Measurements from ENCODE around the gene SCRT2. TPM values are rescaled to one million over a fixed set of nuclear protein-coding genes. Genes with fewer than 3 reads are reported as not detected.

SCRT2 gene
- polyA plus RNA-seq, 1 of the 3 experiments (the other 2 are of a cell fraction) = not detected

DNA sequence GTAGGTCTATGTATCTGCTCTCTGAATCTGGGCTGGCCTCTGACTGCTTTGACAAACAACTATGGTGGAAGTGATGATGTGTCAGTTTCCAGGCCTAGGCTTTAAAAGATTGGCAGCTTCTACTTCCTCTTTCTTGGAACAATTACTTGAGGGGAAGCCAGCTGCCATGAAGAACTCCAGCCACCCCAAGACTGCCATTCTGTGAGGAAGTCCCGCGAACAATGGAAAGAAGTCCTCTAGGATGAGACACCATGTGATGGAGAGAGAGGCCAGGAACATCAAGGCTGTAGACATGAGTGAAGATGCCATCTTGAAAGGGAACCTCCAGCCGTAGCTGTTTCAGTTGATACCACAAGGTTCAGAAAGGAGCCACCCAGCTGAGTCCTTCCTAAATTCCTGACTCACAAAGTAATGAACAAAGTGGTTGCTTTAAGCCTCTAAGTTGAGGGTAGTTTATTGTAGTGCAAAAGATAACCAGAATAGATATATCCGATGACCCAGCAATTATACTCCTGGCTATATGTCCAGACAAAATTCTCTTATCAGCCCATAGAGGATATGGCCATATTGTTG lies 50.2 kb downstream of the SCRT2 start:
- CTCF ChIA-PET = interaction anchor here (0.9 to 4.9 kb wide), 3 partner anchors 16 to 20 kb away, joined by 3 to 23 read pairs (median 4); no protein-coding TSS in a partner anchor
- H3K27ac ChIP-seq (ENCODE audit: low read depth in 2 of 2, low read length in 1 of 2) = no peak overlapping the region
- 65% methylated on average over 4 of the region's 4 CpGs for WGBS (ENCODE audit: low lambda C conversion rate)

GRCh38 chr20:623704-624103 lies 51.9 kb downstream of the SCRT2 start:
- Histone ChIP-seq H4K20me1 (ENCODE audit: insufficient read depth) (no peaks in the 10 kb centered on the region), H3K9me2 (no peaks in the 10 kb centered on the region), H3K9ac (no peak overlapping the region), H3K27ac (ENCODE audit: low read depth in 2 of 2, low read length in 1 of 2) (no peak overlapping the region), H3K4me1 (ENCODE audit: control insufficient read depth in 1 of 2, insufficient read depth in 2 of 2, low read depth in 1 of 2, low read length in 1 of 2) (no peaks in the 10 kb centered on the region), H3K9me3 (no peaks in the 10 kb centered on the region), H3K27me3 (ENCODE audit: insufficient read depth) (no peaks in the 10 kb centered on the region), H3K79me2 (ENCODE audit: insufficient read depth) (no peaks in the 10 kb centered on the region), H2AFZ (ENCODE audit: low read depth) (no peak overlapping the region), H3K4me2 (no peak overlapping the region), H3K36me3 (replicated peaks in 1 of 2; ENCODE audit: control insufficient read depth in 1 of 2, insufficient read depth in 2 of 2, low read length in 1 of 2) (no peaks in the 10 kb centered on the region), H3F3A (replicated peaks; ENCODE audit: insufficient read depth) (no peaks in the 10 kb centered on the region), H3K4me3 (ENCODE audit: low read depth in 2 of 2, low read length in 1 of 2) (no peak overlapping the region)
- ChIA-PET POLR2A (no interaction called here), CTCF (interaction anchor here (0.7 to 4.9 kb wide), 4 partner anchors 15 to 115 kb away, joined by 3 to 23 read pairs (median 4); no protein-coding TSS in a partner anchor)
- 18% methylated on average over 4 of the region's 4 CpGs for WGBS (ENCODE audit: low lambda C conversion rate)
- no peak for DNase-seq
- TF ChIP-seq SMC3 (IDR thresholded peaks at IDR 0.05; ENCODE audit: low read depth, low read length) (no peak), RFX5 (IDR thresholded peaks at IDR 0.05; ENCODE audit: low read length) (no peak), ZBTB33 (IDR thresholded peaks at IDR 0.05; ENCODE audit: borderline replicate concordance, low read depth) (no peak), CHD2 (IDR thresholded peaks at IDR 0.05; ENCODE audit: low read length, partially characterized antibody) (no peak), EZH2phosphoT487 (IDR thresholded peaks at IDR 0.05; ENCODE audit: borderline replicate concordance, low read depth) (no peak), MEF2A (IDR thresholded peaks at IDR 0.05; ENCODE audit: borderline replicate concordance, low read depth) (no peak), REST (IDR thresholded peaks at IDR 0.05; ENCODE audit: low read depth, low read length) (no peak), TAF1 (IDR thresholded peaks at IDR 0.05; ENCODE audit: borderline replicate concordance, low read depth, low read length) (no peak), USF1 (IDR thresholded peaks at IDR 0.05; ENCODE audit: borderline replicate concordance, low read depth) (no peak), POLR2AphosphoS5 (IDR thresholded peaks at IDR 0.05; ENCODE audit: low read depth, low read length) (no peak), JUND (IDR thresholded peaks at IDR 0.05) (no peak), ELF1 (IDR thresholded peaks at IDR 0.05) (no peak)

More for the DNA sequence above, 50.2 kb downstream of the SCRT2 start:
- Histone ChIP-seq H3F3A (replicated peaks; ENCODE audit: insufficient read depth) (no peaks in the 10 kb centered on the region), H3K4me1 (ENCODE audit: control insufficient read depth in 1 of 2, insufficient read depth in 2 of 2, low read depth in 1 of 2, low read length in 1 of 2) (no peaks in the 10 kb centered on the region), H3K4me2 (no peak overlapping the region), H3K9me3 (no peaks in the 10 kb centered on the region), H3K9ac (no peak overlapping the region), H3K9me2 (no peaks in the 10 kb centered on the region), H3K36me3 (replicated peaks in 1 of 2; ENCODE audit: control insufficient read depth in 1 of 2, insufficient read depth in 2 of 2, low read length in 1 of 2) (no peaks in the 10 kb centered on the region), H2AFZ (ENCODE audit: low read depth) (no peak overlapping the region), H3K27me3 (ENCODE audit: insufficient read depth) (no peaks in the 10 kb centered on the region; the same call in 1 of the 2 replicates), H3K4me3 (ENCODE audit: low read depth in 2 of 2, low read length in 1 of 2) (no peak overlapping the region), H3K79me2 (ENCODE audit: insufficient read depth) (no peaks in the 10 kb centered on the region), H4K20me1 (ENCODE audit: insufficient read depth) (no peaks in the 10 kb centered on the region)
- POLR2A ChIA-PET = no interaction called here
- TF ChIP-seq YY1 (IDR thresholded peaks at IDR 0.05; ENCODE audit: low read depth) (no peak), RFX5 (IDR thresholded peaks at IDR 0.05; ENCODE audit: low read length) (no peak), JUND (IDR thresholded peaks at IDR 0.05) (no peak), RXRA (IDR thresholded peaks at IDR 0.05; ENCODE audit: borderline replicate concordance, low read depth) (no peak), EZH2phosphoT487 (IDR thresholded peaks at IDR 0.05; ENCODE audit: borderline replicate concordance, low read depth) (no peak), POLR2AphosphoS5 (IDR thresholded peaks at IDR 0.05; ENCODE audit: low read depth, low read length) (no peak), GABPA (IDR thresholded peaks at IDR 0.05; ENCODE audit: low read depth) (no peak), MXI1 (IDR thresholded peaks at IDR 0.05; ENCODE audit: low read depth, low read length) (no peak), NRF1 (IDR thresholded peaks at IDR 0.05; ENCODE audit: low read depth, low read length) (no peak), RAD21 (IDR thresholded peaks at IDR 0.05; ENCODE audit: low read length) (no peak), ELF1 (IDR thresholded peaks at IDR 0.05) (no peak), TEAD4 (IDR thresholded peaks at IDR 0.05; ENCODE audit: borderline replicate concordance, insufficient read depth) (no peak), FOXM1 (IDR thresholded peaks at IDR 0.05; ENCODE audit: low read depth) (no peak), SIN3A (IDR thresholded peaks at IDR 0.05; ENCODE audit: borderline replicate concordance, low read depth, low read length) (no peak), FOSL2 (IDR thresholded peaks at IDR 0.05; ENCODE audit: borderline replicate concordance, low read depth) (no peak), MAX (IDR thresholded peaks at IDR 0.05; ENCODE audit: low read depth) (no peak)
- TF ChIP-seq, protein P1, sequence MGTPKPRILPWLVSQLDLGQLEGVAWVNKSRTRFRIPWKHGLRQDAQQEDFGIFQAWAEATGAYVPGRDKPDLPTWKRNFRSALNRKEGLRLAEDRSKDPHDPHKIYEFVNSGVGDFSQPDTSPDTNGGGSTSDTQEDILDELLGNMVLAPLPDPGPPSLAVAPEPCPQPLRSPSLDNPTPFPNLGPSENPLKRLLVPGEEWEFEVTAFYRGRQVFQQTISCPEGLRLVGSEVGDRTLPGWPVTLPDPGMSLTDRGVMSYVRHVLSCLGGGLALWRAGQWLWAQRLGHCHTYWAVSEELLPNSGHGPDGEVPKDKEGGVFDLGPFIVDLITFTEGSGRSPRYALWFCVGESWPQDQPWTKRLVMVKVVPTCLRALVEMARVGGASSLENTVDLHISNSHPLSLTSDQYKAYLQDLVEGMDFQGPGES (IDR thresholded peaks at IDR 0.05; ENCODE audit: low read depth, low read length) = no peak
- DNase-seq = no peak

Measured in SK-N-SH (cell line).